GM12878 (cell line): ENCODE data around the gene RELT. TPM values are rescaled to one million over a fixed set of nuclear protein-coding genes. Genes with fewer than 3 reads are reported as not detected.

ENCODE experiments used
- ATAC-seq: fragments of 200-7000 bp; cut with Tn5 transposase; 3 replicates; pipeline ENCODE4 v1.9.1; 2020; ENCODE audit warnings: mild to moderate bottlenecking, moderate library complexity
- BruUV-seq: library from RNA; stranded (reverse); fragments of 400-500 nt; replicated peaks from 2 replicates; lab custom pipeline; 2021; lab: Mats Ljungman, UMichigan
- CTCF ChIA-PET: fragments of 300-600 bp; sonication (Branson Sonifier 250); formaldehyde crosslinking; extraction: SDS; loops from one replicate; lab custom pipeline; 2021; ENCODE audit warnings: inconsistent platforms; lab: Yijun Ruan, JAX
- POLR2A ChIA-PET: fragments of 350-600 bp; formaldehyde crosslinking; extraction: SDS; loops from one replicate; lab custom pipeline; 2021; ENCODE audit warnings: inconsistent platforms; lab: Charles Lee
- RAD21 ChIA-PET: fragments of 300-600 bp; sonication (Branson Sonifier 250); formaldehyde crosslinking; loops from one replicate; lab custom pipeline; 2023; ENCODE audit warnings: antibody characterized with exemption; ENCODE audit not compliant: unreplicated experiment; lab: Charles Lee
- SMC1A ChIA-PET: fragments of 300-600 bp; sonication (Branson Sonifier 250); formaldehyde crosslinking; loops from one replicate; lab custom pipeline; 2023; ENCODE audit not compliant: unreplicated experiment, uncharacterized antibody; lab: Charles Lee
- DNase-seq: peaks from one replicate; pipeline ENCODE4 v3.0.0-alpha.2; 2011; ENCODE audit warnings: low read depth, low spot score
- FAIRE-seq: peaks from 3 replicates; lab custom pipeline; 2011; peaks lifted over from hg19 to GRCh38; lab: Jason Lieb, UNC
- H2AFZ ChIP-seq: 2 replicates; pipeline ENCODE4 v1.6.0; 2011; ENCODE audit warnings: low read depth, low read length, control low read depth; ENCODE audit not compliant: control insufficient read depth
- H3K27ac ChIP-seq: 2 replicates; pipeline ENCODE4 v1.5.1; 2011; ENCODE audit warnings: control low read depth; ENCODE audit not compliant: control insufficient read depth, insufficient read depth
- H3K27me3 ChIP-seq, 2 experiments: replicated peaks in 1 of 2; 2 replicates each; pipeline versions ENCODE4 v1.6.0 to v1.6.1; 2011; ENCODE audit warnings: low read length in 1 of 2; ENCODE audit not compliant: control insufficient read depth in 2 of 2, insufficient read depth in 2 of 2
- H3K36me3 ChIP-seq, 2 experiments: 2 replicates each; pipeline ENCODE4 v1.5.1; 2011; ENCODE audit warnings: low read length in 1 of 2; ENCODE audit not compliant: control insufficient read depth in 2 of 2, insufficient read depth in 2 of 2
- H3K4me1 ChIP-seq: 2 replicates; pipeline ENCODE4 v1.6.1; 2011; ENCODE audit warnings: mild to moderate bottlenecking, low read length, moderate library complexity, mixed read lengths; ENCODE audit not compliant: control insufficient read depth, insufficient read depth
- H3K4me2 ChIP-seq: 2 replicates; pipeline ENCODE4 v1.6.0; 2011; ENCODE audit warnings: control low read depth; ENCODE audit not compliant: control insufficient read depth, insufficient read depth
- H3K4me3 ChIP-seq: fragments of 200-600 bp; sonication (generic); 2 replicates; pipeline ENCODE4 v1.5.1; 2016
- H3K79me2 ChIP-seq: 2 replicates; pipeline ENCODE4 v1.6.0; 2011; ENCODE audit warnings: low read length; ENCODE audit not compliant: control insufficient read depth, insufficient read depth
- H3K9ac ChIP-seq: 2 replicates; pipeline ENCODE4 v1.8.0; 2011; ENCODE audit warnings: low read length, control low read depth, mixed read lengths; ENCODE audit not compliant: control insufficient read depth, insufficient read depth
- H3K9me3 ChIP-seq: replicated peaks from 3 replicates; pipeline ENCODE4 v1.5.1; 2011; ENCODE audit warnings: mild to moderate bottlenecking, low read length; ENCODE audit not compliant: control insufficient read depth, insufficient read depth
- H4K20me1 ChIP-seq: 2 replicates; pipeline ENCODE4 v1.6.0; 2011; ENCODE audit not compliant: control insufficient read depth, insufficient read depth
- BMI1 ChIP-seq: fragments of 450-650 bp; IDR thresholded peaks from 2 replicates; pipeline ENCODE4 v1.6.1; 2016; ENCODE audit warnings: mild to moderate bottlenecking, moderate library complexity, borderline replicate concordance
- CBFB ChIP-seq: IDR thresholded peaks from 2 replicates; pipeline ENCODE4 v1.6.1; 2016; ENCODE audit warnings: antibody characterized with exemption, low read depth
- CBX5 ChIP-seq: sonication (generic); IDR thresholded peaks from 2 replicates; pipeline ENCODE4 v1.6.1; 2016; ENCODE audit warnings: low read depth, moderate library complexity, mild to moderate bottlenecking, inconsistent platforms
- CREM ChIP-seq: IDR thresholded peaks from 2 replicates; pipeline ENCODE4 v1.6.1; 2014; ENCODE audit warnings: antibody characterized with exemption, low read depth
- EGR1 ChIP-seq, 2 experiments: IDR thresholded peaks; 1 replicate in 1 of 2; 2 replicates in 1 of 2; pipeline ENCODE4 v1.6.1; 2011 to 2012; ENCODE audit warnings: low read depth in 2 of 2, low read length in 2 of 2, borderline replicate concordance in 1 of 2, mild to moderate bottlenecking in 1 of 2, moderate library complexity in 1 of 2
- ETV6 ChIP-seq, 2 experiments: fragments of 450-650 bp in 1 of 2; IDR thresholded peaks in 1 of 2; conservative IDR thresholded peaks in 1 of 2; 2 replicates each; pipeline ENCODE4 v1.6.1; 2014; ENCODE audit warnings: antibody characterized with exemption in 1 of 2, borderline replicate concordance in 1 of 2, low read depth in 1 of 2, mild to moderate bottlenecking in 1 of 2, moderate library complexity in 1 of 2
- LARP7 ChIP-seq: fragments of 450-650 bp; IDR thresholded peaks from 2 replicates; pipeline ENCODE4 v1.6.1; 2017; ENCODE audit warnings: mild to moderate bottlenecking
- MTA2 ChIP-seq: fragments of 450-650 bp; IDR thresholded peaks from 2 replicates; pipeline ENCODE4 v1.6.1; 2016; ENCODE audit warnings: low read depth, mild to moderate bottlenecking, moderate library complexity
- MXI1 ChIP-seq: fragments of 150-350 bp; IDR thresholded peaks from 2 replicates; pipeline ENCODE4 v1.6.1; 2011; ENCODE audit warnings: low read depth, mild to moderate bottlenecking, inconsistent platforms, low read length, improper control_type of control experiment
- NR2C1 ChIP-seq: fragments of 450-650 bp; IDR thresholded peaks from 2 replicates; pipeline ENCODE4 v1.6.1; 2017; ENCODE audit warnings: antibody characterized with exemption, mild to moderate bottlenecking, moderate library complexity
- POLR2A ChIP-seq: IDR thresholded peaks from 2 replicates; pipeline ENCODE4 v1.6.1; 2011; ENCODE audit warnings: low read depth, mild to moderate bottlenecking, low read length
- RBBP5 ChIP-seq: fragments of 200-600 bp; sonication (generic); conservative IDR thresholded peaks from 2 replicates; pipeline ENCODE4 v1.6.1; 2016
- RFX5 ChIP-seq: IDR thresholded peaks from 2 replicates; pipeline ENCODE4 v1.6.1; 2011; ENCODE audit warnings: low read depth, low read length, improper control_type of control experiment
- SMAD5 ChIP-seq: IDR thresholded peaks from 2 replicates; pipeline ENCODE4 v1.6.1; 2016; ENCODE audit warnings: antibody characterized with exemption, low read depth
- SP1 ChIP-seq: IDR thresholded peaks from one replicate; pipeline ENCODE4 v1.6.1; 2011; ENCODE audit warnings: low read depth, low read length
- WGBS: methylation state at CpG from one replicate; pipeline ENCODE4 v1.1.6; 2016; ENCODE audit warnings: low lambda C conversion rate; ENCODE audit not compliant: insufficient replicate concordance, insufficient coverage; ENCODE audit errors: missing lambda C conversion rate; 5-methylcytosine and 5-hydroxymethylcytosine counted together
- in situ Hi-C: fragments of 300-500 bp; cut with MboI; formaldehyde crosslinking; loops from 9 replicates; pipeline ENCODE4 v1.14.3; 2018; ENCODE audit warnings: mixed read lengths
- intact Hi-C: fragments of 100-400 bp; cut with micrococcal nuclease; formaldehyde crosslinking; loops from one replicate; pipeline ENCODE4 v1.14.2; 2022; ENCODE audit not compliant: unreplicated experiment
- polyA plus RNA-seq, 11 experiments: library from polyadenylated mRNA; depleted of rRNA in 4 of 11; unstranded in 6 of 11; stranded (reverse) in 5 of 11; fragments of >200 nt; fragmentation: Nextera tagmentation in 4 of 11; fragmentation: Illumina TruSeq in 1 of 11; extraction: Ambion mirVana in 4 of 11; extraction: Trizol in 1 of 11; gene quantifications; 1 replicate in 1 of 11; 2 replicates in 10 of 11; pipeline versions ENCODE4 v1.2.1 to v1.2.3, GENCODE V29; 2011 to 2016; ENCODE audit warnings: inconsistent platforms in 2 of 11, missing spikeins in 2 of 11, low read depth in 1 of 11
- total RNA-seq, 4 experiments: library from RNA; depleted of rRNA in 3 of 4; stranded (reverse); fragments of >200 nt in 3 of 4; fragmentation: Illumina TruSeq in 1 of 4; extraction: Trizol in 1 of 4; gene quantifications; 2 replicates each; pipeline versions ENCODE4 v1.2.1 to v1.2.3, GENCODE V29; 2013 to 2021
- TF ChIP-seq, protein P1 (sequence below): IDR thresholded peaks from 2 replicates; pipeline ENCODE4 v1.6.1; 2011; ENCODE audit warnings: low read depth, low read length, improper control_type of control experiment, borderline replicate concordance
- TF ChIP-seq, protein P2 (sequence below): IDR thresholded peaks from 2 replicates; pipeline ENCODE4 v1.6.1; 2011; ENCODE audit warnings: low read depth, mild to moderate bottlenecking, low read length, moderate library complexity, borderline replicate concordance; ENCODE audit errors: extremely low read depth
- TF ChIP-seq, protein P3 (sequence below): fragments of 450-650 bp; formaldehyde crosslinking; IDR thresholded peaks from 2 replicates; pipeline ENCODE4 v1.4.0; 2020; ENCODE audit warnings: mild to moderate bottlenecking, moderate library complexity

The RELT gene
- total and polyA plus RNA-seq, 10 of the 15 experiments (the other 5 are each of a cell fraction or from before 2014, with no cell fraction given): 1.2 to 28.5 (median 10.8) TPM

DNA sequence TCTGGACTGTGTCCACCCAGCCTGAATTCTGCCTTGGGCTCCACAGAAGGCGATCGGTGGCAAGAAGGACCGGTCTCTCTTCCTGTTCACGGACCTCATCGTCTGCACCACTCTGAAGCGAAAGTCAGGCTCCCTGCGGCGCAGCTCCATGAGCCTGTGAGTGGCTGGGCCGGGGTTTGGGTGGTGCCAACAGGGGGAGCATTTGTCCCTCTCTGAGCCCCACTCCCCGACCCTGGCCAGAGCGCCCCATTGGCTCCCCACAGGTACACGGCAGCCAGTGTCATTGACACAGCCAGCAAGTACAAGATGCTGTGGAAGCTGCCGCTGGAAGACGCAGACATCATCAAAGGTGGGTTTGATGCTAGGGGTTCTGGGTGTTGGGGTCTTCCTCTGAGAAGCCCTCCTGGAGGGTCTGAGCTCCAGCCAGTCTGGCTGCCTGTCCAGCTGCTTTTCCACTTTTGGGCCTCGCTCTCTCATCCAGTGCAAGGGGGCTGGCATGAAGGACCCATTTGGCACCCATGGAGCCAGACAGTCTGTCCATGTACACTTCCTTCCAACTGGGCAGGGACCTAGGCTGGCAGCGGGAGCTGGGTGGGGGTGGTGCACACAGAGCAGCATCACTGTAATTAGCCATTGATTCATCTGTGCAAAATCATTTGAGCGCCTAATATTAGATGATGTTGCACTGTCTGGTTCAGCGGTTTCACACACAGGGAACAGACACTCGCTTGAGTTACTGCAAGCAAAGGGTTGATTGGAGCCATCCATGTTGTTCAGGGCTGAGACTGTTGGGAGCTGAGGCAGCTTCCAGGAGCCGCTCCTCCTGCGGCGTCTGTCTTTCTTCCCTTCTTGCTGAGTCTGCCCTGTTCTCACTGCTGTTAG is 19.0 kb upstream of the RELT start:
- no peaks in the 10 kb centered on the region for H3K4me1 ChIP-seq
- no peaks in the 10 kb centered on the region for H3K9me3 ChIP-seq
- no peaks in the 10 kb centered on the region for H4K20me1 ChIP-seq
- H3K79me2 ChIP-seq: no peaks in the 10 kb centered on the region
- in situ Hi-C loops (no loop called here), intact Hi-C loops (no loop called here)
- 73% methylated on average over 22 of the region's 22 CpGs for WGBS
- CTCF ChIA-PET: interaction anchor here (1.1 to 15.3 kb wide), 5 partner anchors 10 to 303 kb away, joined by 3 to 400 read pairs (median 5); no protein-coding TSS in a partner anchor
- ATAC-seq (no peak), DNase-seq (no peak), FAIRE-seq (no peak)
- no peak overlapping the region for H3K4me3 ChIP-seq
- SMC1A ChIA-PET: no interaction called here
- H3K36me3 ChIP-seq: peaks cover 0 to 4% of the 10 kb centered on the region in 2 experiments; a peak in 2 of 4 replicates
- no peak overlapping the region for H3K9ac ChIP-seq
- no peak overlapping the region for H3K4me2 ChIP-seq
- POLR2A ChIA-PET: interaction anchor here (0.5 kb wide), 1 partner anchor 60 kb away, joined by 4 read pairs; no protein-coding TSS in a partner anchor
- BruUV-seq: no TSS peak
- no peak overlapping the region for H3K27ac ChIP-seq
- H2AFZ ChIP-seq: no peak overlapping the region
- H3K27me3 ChIP-seq: no peaks in the 10 kb centered on the region
- RAD21 ChIA-PET: interaction anchor here (0.9 kb wide), 1 partner anchor 269 kb away, joined by 4 read pairs; no protein-coding TSS in a partner anchor
- no peak for TF ChIP-seq MXI1
- no peak for TF ChIP-seq EGR1 (IDR thresholded peaks at IDR 0.05; ENCODE audit: borderline replicate concordance in 1 of 2, low read depth in 2 of 2, low read length in 2 of 2)
- no peak for TF ChIP-seq SP1
- no peak for TF ChIP-seq MTA2
- TF ChIP-seq ETV6 (conservative IDR thresholded peaks at IDR 0.05 in 1 of 2, IDR thresholded peaks at IDR 0.05 in 1 of 2; ENCODE audit: borderline replicate concordance in 1 of 2, low read depth in 1 of 2): no peak
- TF ChIP-seq CBX5: no peak
- no peak for TF ChIP-seq POLR2A
- TF ChIP-seq CREM: no peak
- TF ChIP-seq, protein P1, sequence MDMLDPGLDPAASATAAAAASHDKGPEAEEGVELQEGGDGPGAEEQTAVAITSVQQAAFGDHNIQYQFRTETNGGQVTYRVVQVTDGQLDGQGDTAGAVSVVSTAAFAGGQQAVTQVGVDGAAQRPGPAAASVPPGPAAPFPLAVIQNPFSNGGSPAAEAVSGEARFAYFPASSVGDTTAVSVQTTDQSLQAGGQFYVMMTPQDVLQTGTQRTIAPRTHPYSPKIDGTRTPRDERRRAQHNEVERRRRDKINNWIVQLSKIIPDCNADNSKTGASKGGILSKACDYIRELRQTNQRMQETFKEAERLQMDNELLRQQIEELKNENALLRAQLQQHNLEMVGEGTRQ: no peak
- TF ChIP-seq LARP7: no peak
- no peak for TF ChIP-seq SMAD5
- TF ChIP-seq CBFB: no peak
- no peak for TF ChIP-seq RBBP5
- no peak for TF ChIP-seq BMI1
- TF ChIP-seq NR2C1: no peak
- no peak for TF ChIP-seq RFX5
- TF ChIP-seq, protein P2, sequence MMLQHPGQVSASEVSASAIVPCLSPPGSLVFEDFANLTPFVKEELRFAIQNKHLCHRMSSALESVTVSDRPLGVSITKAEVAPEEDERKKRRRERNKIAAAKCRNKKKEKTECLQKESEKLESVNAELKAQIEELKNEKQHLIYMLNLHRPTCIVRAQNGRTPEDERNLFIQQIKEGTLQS: no peak
- TF ChIP-seq, protein P3, sequence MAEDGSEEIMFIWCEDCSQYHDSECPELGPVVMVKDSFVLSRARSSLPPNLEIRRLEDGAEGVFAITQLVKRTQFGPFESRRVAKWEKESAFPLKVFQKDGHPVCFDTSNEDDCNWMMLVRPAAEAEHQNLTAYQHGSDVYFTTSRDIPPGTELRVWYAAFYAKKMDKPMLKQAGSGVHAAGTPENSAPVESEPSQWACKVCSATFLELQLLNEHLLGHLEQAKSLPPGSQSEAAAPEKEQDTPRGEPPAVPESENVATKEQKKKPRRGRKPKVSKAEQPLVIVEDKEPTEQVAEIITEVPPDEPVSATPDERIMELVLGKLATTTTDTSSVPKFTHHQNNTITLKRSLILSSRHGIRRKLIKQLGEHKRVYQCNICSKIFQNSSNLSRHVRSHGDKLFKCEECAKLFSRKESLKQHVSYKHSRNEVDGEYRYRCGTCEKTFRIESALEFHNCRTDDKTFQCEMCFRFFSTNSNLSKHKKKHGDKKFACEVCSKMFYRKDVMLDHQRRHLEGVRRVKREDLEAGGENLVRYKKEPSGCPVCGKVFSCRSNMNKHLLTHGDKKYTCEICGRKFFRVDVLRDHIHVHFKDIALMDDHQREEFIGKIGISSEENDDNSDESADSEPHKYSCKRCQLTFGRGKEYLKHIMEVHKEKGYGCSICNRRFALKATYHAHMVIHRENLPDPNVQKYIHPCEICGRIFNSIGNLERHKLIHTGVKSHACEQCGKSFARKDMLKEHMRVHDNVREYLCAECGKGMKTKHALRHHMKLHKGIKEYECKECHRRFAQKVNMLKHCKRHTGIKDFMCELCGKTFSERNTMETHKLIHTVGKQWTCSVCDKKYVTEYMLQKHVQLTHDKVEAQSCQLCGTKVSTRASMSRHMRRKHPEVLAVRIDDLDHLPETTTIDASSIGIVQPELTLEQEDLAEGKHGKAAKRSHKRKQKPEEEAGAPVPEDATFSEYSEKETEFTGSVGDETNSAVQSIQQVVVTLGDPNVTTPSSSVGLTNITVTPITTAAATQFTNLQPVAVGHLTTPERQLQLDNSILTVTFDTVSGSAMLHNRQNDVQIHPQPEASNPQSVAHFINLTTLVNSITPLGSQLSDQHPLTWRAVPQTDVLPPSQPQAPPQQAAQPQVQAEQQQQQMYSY (CRISPR knock-in tag): no peak
